OCI-LY7 (cell line): ENCODE results near the gene TNFSF15.

Experiments
- EZH2phosphoT487 ChIP-seq: fragments of 200-600 bp; sonication (generic); IDR thresholded peaks from 2 replicates; pipeline ENCODE4 v1.6.1; 2018; ENCODE audit warnings: low read depth, borderline replicate concordance, mild to moderate bottlenecking, mixed run types, antibody characterized with exemption, low read length, moderate library complexity, mixed read lengths
- TF ChIP-seq, protein P1 (sequence below): fragments of 200-600 bp; sonication (generic); conservative IDR thresholded peaks from 2 replicates; pipeline ENCODE4 v1.5.1; 2014; ENCODE audit warnings: mild to moderate bottlenecking, antibody characterized with exemption, low read length, moderate library complexity, mixed read lengths

DNA sequence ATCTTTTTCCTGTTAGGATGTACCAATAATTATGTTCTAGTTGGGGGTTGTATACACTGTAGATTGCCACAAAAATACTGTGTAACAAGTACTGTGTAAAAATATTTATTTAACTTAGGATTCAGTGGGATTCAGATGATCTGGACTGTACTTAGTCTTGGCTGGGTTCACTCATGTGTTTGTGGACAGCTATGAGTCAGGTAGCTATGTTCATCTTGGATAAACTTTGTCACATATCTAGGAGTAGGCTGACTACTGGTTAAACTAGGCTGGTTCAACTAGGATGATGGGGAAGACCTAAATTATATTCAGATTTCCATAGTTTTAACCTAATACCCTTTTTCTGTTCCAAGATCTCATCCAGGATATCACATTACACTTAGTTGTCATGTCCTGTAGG is 32.1 kb upstream of the TNFSF15 start:
- TF ChIP-seq, protein P1, sequence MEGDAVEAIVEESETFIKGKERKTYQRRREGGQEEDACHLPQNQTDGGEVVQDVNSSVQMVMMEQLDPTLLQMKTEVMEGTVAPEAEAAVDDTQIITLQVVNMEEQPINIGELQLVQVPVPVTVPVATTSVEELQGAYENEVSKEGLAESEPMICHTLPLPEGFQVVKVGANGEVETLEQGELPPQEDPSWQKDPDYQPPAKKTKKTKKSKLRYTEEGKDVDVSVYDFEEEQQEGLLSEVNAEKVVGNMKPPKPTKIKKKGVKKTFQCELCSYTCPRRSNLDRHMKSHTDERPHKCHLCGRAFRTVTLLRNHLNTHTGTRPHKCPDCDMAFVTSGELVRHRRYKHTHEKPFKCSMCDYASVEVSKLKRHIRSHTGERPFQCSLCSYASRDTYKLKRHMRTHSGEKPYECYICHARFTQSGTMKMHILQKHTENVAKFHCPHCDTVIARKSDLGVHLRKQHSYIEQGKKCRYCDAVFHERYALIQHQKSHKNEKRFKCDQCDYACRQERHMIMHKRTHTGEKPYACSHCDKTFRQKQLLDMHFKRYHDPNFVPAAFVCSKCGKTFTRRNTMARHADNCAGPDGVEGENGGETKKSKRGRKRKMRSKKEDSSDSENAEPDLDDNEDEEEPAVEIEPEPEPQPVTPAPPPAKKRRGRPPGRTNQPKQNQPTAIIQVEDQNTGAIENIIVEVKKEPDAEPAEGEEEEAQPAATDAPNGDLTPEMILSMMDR = no peak
- TF ChIP-seq EZH2phosphoT487 = no peak
